ENCODE measurements around the gene KIF16B. TPM values are rescaled to one million over a fixed set of nuclear protein-coding genes. Genes with fewer than 3 reads are reported as not detected.

KIF16B gene
- total RNA-seq, 1 donor from 2014 or later = 9.4 TPM

- Mint-ChIP-seq H3K4me3 (no peak overlapping the region), H3K36me3 (ENCODE audit: low read depth) (peaks cover 24% of the 10 kb centered on the region), H3K27me3 (ENCODE audit: low read depth) (no peaks in the 10 kb centered on the region), H3K4me1 (no peaks in the 10 kb centered on the region), H3K27ac (ENCODE audit: unreplicated experiment) (no peak overlapping the region), H3K9me3 (no peaks in the 10 kb centered on the region)
- DNase-seq (ENCODE audit: low read depth, low spot score) = no peak
- no peak for TF ChIP-seq CTCF (conservative IDR thresholded peaks at IDR 0.05)
Observed at GRCh38 chr20:16367948-16368560, 205.2 kb downstream of the KIF16B start.

GRCh38 chr20:16366529-16366928 lies 206.7 kb downstream of the KIF16B start:
- Mint-ChIP-seq H3K9me3 (no peaks in the 10 kb centered on the region), H3K27ac (ENCODE audit: unreplicated experiment) (no peak overlapping the region), H3K4me1 (no peaks in the 10 kb centered on the region), H3K4me3 (no peak overlapping the region), H3K27me3 (ENCODE audit: low read depth) (no peaks in the 10 kb centered on the region), H3K36me3 (ENCODE audit: low read depth) (peaks cover 17% of the 10 kb centered on the region)
- no peak for TF ChIP-seq CTCF (conservative IDR thresholded peaks at IDR 0.05)
- no peak for DNase-seq (ENCODE audit: low read depth, low spot score)

- Mint-ChIP-seq H3K27ac (ENCODE audit: unreplicated experiment) (no peak overlapping the region), H3K9me3 (no peaks in the 10 kb centered on the region), H3K4me1 (no peaks in the 10 kb centered on the region), H3K27me3 (ENCODE audit: low read depth) (no peaks in the 10 kb centered on the region), H3K36me3 (ENCODE audit: low read depth) (peaks cover 14% of the 10 kb centered on the region), H3K4me3 (no peak overlapping the region)
- no peak for TF ChIP-seq CTCF (conservative IDR thresholded peaks at IDR 0.05)
- DNase-seq (ENCODE audit: low read depth, low spot score) = no peak
Observed at GRCh38 chr20:16364320-16364687, 208.9 kb downstream of the KIF16B start.

- no peak overlapping the region for H3K4me3 Mint-ChIP-seq
- H3K27me3 Mint-ChIP-seq (ENCODE audit: low read depth) = no peaks in the 10 kb centered on the region
- no peaks in the 10 kb centered on the region for H3K9me3 Mint-ChIP-seq
- TF ChIP-seq CTCF (conservative IDR thresholded peaks at IDR 0.05) = no peak
- H3K36me3 Mint-ChIP-seq (ENCODE audit: low read depth) = peaks cover 9% of the 10 kb centered on the region
- DNase-seq (ENCODE audit: low read depth, low spot score) = no peak
- H3K4me1 Mint-ChIP-seq = no peaks in the 10 kb centered on the region
- H3K27ac Mint-ChIP-seq (ENCODE audit: unreplicated experiment) = no peak overlapping the region
Observed at GRCh38 chr20:16363506-16364319, 209.5 kb downstream of the KIF16B start.

- Mint-ChIP-seq H3K27me3 (ENCODE audit: low read depth) (no peaks in the 10 kb centered on the region), H3K27ac (ENCODE audit: unreplicated experiment) (no peak overlapping the region), H3K4me3 (no peak overlapping the region), H3K9me3 (no peaks in the 10 kb centered on the region), H3K36me3 (ENCODE audit: low read depth) (peaks cover 10% of the 10 kb centered on the region), H3K4me1 (no peaks in the 10 kb centered on the region)
- no peak for TF ChIP-seq CTCF (conservative IDR thresholded peaks at IDR 0.05)
- DNase-seq (ENCODE audit: low read depth, low spot score) = no peak
Observed at GRCh38 chr20:16362642-16363041, 210.6 kb downstream of the KIF16B start.
